AG08396 (cell line): ENCODE results near the gene UPF3B.
"Not testable (repeated sequence)": the region's sequence is repeated elsewhere in the genome, so short reads cannot be mapped to it uniquely, and the experiment has no call there.

ENCODE experiments used
- DNase-seq: peaks from one replicate; pipeline ENCODE4 v3.0.0; 2012; ENCODE audit warnings: low spot score, mixed read lengths

The UPF3B gene, protein sequence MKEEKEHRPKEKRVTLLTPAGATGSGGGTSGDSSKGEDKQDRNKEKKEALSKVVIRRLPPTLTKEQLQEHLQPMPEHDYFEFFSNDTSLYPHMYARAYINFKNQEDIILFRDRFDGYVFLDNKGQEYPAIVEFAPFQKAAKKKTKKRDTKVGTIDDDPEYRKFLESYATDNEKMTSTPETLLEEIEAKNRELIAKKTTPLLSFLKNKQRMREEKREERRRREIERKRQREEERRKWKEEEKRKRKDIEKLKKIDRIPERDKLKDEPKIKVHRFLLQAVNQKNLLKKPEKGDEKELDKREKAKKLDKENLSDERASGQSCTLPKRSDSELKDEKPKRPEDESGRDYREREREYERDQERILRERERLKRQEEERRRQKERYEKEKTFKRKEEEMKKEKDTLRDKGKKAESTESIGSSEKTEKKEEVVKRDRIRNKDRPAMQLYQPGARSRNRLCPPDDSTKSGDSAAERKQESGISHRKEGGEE

GRCh38 chrX:119852382-119853353, at the start of gene UPF3B:
UPF3B (minus strand) TSS chrX:119852963; CDS start chrX:119852928, 35 bp downstream.
- peak; percentile 92 for DNase-seq

GRCh38 chrX:119900976-119901375, 48.2 kb upstream of the UPF3B start:
- DNase-seq: no peak

DNA sequence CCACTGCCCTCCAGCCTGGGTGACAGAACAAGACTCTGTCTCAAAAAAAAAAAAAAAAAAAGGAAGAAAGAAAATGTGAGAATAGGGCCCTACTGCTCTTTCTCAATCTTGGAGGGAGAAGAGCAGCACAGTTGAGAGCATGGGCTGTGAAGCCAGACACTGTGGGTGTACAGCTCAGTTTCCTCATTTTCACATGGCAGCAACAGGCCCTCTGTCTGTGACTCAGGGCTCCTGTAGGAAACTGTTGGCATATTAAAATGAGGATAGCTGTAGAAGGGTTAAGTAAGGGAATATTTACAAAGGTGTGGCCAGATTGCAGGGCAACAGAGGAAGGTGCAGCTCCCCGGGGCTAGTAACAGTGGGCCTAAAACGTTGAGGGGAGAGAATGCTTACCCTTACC, 46.4 kb upstream of the UPF3B start:
- no peak for DNase-seq

- no peak for DNase-seq
Observed at GRCh38 chrX:119895843-119896326, 43.1 kb upstream of the UPF3B start, which contains the start of gene AKAP14. AKAP14 (plus strand) TSS chrX:119895893; CDS start chrX:119903224, 7,331 bp downstream.

- DNase-seq: not testable (repeated sequence)
Observed at GRCh38 chrX:119891961-119892692, 39.4 kb upstream of the UPF3B start.

DNA sequence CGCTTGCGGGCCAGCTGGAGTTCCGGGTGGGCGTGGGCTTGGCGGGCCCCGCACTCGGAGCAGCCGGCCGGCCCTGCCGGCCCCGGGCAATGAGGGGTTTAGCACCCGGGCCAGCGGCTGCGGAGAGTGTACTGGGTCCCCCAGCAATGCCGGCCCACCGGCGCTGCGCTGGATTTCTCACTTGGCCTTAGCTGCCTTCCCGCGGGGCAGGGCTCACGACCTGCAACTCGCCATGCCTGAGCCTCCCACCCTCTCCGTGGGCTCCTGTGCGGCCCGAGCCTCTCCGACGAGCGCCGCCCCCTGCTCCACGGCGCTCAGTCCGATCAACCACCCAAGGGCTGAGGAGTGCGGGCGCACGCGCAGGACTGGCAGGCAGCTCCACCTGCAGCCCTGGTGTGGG, 37.9 kb upstream of the UPF3B start:
- not testable (repeated sequence) for DNase-seq

- DNase-seq: peak; percentile 67
Observed at GRCh38 chrX:119887721-119888425, 35.1 kb upstream of the UPF3B start.

GRCh38 chrX:119885554-119886428, 33.0 kb upstream of the UPF3B start:
- DNase-seq: no peak

GRCh38 chrX:119880552-119881437, 28.0 kb upstream of the UPF3B start:
- peak; percentile 69 for DNase-seq

DNA sequence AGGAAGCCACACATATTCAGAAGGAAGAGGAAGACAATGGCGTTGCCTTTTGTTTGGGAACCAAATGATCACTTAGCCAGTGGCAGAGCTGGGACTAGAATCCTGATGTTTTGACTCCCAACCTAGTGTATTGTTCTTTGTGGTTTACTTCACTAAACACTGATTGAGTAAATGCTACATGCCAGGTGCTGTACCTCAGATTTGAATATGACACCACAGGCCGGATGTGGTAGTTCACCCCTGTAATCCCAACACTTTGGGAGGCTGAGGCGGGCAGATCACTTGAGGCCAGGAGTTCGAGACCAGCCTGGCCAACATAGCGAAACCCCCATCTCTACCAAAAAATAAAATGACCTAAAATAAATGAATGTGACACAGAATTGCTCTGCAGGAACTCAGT, 27.3 kb upstream of the UPF3B start:
- DNase-seq: no peak

DNA sequence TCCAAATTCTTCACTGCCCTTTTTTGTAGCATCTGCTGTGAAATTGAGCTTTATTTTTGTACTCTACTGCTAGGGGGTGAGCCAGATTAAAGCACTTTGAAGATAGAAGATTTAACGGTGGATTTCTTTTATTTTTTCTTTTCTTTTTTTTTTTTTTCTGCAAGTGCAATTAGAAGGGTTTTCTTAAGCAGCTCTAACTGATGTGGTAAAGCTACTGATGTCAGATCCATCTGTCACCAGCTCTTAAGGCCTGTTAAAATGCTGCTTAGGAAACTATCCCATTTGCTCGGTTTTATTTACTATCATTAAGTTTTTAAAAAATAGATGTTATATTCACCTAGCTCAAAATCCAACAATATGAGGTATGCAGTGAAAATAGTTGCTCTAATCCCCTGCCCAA, 26.0 kb upstream of the UPF3B start:
- no peak for DNase-seq

DNA sequence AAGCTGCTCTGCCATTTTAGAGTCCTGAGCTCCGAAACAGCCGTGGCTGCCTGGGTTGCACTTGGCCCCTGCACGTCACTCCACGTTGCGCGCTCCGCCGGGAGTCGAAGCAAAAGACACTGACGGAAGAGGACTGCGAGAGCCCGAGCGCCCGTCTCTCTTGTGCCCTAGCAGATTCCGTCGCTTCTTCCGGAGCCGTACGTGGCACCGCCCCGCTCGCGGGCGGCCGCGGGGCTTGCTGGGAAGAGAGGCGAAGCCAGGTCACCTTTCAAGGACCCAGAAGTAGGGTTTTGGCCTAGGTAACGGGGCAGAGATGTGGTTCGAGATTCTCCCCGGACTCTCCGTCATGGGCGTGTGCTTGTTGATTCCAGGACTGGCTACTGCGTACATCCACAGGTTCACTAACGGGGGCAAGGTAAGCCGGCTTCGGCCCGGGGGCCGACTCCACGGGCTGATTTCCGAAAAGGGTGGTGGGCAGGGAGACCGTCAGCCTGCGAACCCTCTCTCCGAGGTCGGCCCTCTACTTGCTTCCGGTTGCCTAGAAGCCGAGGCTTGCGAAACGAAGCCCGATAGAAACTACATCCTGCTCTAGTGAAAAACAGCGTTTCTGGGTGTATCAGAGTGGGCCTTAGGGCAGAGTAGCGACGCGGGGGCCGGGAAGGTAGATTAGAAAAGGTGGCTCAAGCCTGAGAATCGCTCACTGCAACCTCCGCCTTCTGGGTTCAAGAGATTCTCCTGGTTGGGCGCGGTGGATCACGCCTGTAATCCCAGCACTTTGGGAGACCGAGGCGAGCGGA, 19.0 kb upstream of the UPF3B start, which contains the start of the genes NDUFA1 and RNF113A:
TSS of gene NDUFA1 (plus strand) at position 234 of the 797 bp plus-strand sequence. CDS start at position 314, 80 bp downstream.
TSS of gene RNF113A (minus strand) at position 135 of the 797 bp plus-strand sequence. CDS start at position 15, 120 bp downstream.
- DNase-seq: peak; percentile 79

GRCh38 chrX:119871245-119871598, 18.5 kb upstream of the UPF3B start:
- no peak for DNase-seq

DNA sequence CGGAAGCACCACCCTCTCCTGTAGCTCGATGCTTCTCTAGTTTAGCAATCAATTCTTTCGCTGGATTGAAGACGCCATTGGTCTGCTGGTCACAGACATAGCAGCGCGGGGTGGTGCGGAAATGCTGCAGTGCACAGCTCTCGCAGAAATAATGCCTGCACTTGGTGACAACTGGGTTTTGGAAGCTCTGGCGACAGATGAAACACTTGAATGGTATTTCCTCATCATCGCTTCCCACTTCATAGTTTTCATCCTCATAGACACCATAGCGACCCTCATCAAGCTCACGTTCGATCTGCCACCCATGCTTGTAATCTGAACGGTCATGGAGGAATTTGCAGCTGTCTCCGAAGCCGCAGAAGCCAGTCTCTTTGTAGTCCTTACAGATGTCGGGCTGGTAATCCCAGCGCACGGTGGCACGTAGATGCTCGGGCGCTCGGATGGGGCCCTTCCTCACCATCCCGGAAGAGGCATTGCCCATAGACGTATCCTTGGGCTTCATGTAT, 17.9 kb upstream of the UPF3B start:
- DNase-seq: no peak

- DNase-seq: no peak
Observed at GRCh38 chrX:119853444-119853843, 681 bp upstream of the UPF3B start.

DNA sequence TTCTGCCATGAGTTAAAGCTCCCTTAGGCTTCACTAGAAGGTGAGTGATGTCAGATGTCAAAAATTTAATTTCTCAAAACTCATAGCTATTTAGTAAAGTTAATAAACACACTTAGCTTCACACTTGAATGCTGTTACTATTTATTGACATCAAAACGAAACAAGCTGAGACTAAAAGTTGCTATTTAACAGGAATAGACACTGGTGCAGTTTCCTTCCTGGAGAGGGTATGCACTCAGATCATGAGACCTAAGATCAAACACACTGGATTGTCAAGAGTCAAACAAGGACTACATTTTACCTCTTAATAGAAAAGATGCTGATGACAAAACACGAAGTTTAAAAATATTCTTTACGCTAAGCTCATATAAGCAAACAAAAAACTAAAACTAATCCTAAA, 18.9 kb downstream of the UPF3B start:
- no peak for DNase-seq

DNA sequence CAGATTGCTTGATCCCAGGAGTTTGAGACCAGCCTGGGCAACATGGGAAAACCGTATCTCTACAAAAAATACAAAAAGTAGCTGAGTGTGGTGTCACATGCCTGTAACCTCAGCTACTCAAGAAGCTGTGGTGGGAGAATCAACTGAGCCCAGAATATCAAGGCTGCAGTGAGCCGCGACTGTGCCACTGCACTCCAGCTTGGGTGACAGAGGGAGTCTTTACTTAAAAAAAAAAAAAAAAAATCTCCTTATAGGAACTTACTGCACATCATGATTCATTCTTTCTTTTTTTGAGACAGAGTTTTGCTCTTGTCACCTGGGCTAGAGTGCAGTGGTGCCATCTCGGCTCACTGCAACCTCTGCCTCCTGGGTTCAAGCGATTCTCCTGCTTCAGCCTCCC, 24.3 kb downstream of the UPF3B start:
- no peak for DNase-seq
